H9 (cell line): ENCODE data around the gene SPHK1. TPM values are rescaled to one million over a fixed set of nuclear protein-coding genes. Genes with fewer than 3 reads are reported as not detected.
A peak's percentile ranks its signal among the peaks of the same experiment; 100 is the strongest.

Experiments used
- DNase-seq: peaks from one replicate; pipeline ENCODE4 v3.0.0-alpha.2; 2017
- H2AFZ ChIP-seq: one replicate; pipeline ENCODE4 v1.6.1; 2013; ENCODE audit warnings: mild to moderate bottlenecking, low read length, control low read depth, moderate library complexity
- H2AK5ac ChIP-seq: 2 replicates; pipeline ENCODE4 v1.6.1; 2013; ENCODE audit warnings: low read length, control low read depth, mixed read lengths; ENCODE audit not compliant: insufficient read length
- H2BK120ac ChIP-seq: one replicate; pipeline ENCODE4 v1.6.1; 2013; ENCODE audit warnings: low read depth, mild to moderate bottlenecking, low read length, control low read depth, inconsistent platforms; ENCODE audit not compliant: poor library complexity, severe bottlenecking
- H2BK12ac ChIP-seq: 2 replicates; pipeline ENCODE4 v1.6.1; 2013; ENCODE audit warnings: low read length, control low read depth, mixed read lengths, low read depth; ENCODE audit not compliant: insufficient read length
- H2BK15ac ChIP-seq: 2 replicates; pipeline ENCODE4 v1.6.1; 2013; ENCODE audit warnings: low read depth, low read length, control low read depth
- H2BK20ac ChIP-seq: one replicate; pipeline ENCODE4 v1.6.1; 2013; ENCODE audit warnings: low read depth, mild to moderate bottlenecking, low read length, control low read depth, inconsistent platforms; ENCODE audit not compliant: poor library complexity, severe bottlenecking
- H2BK5ac ChIP-seq: 2 replicates; pipeline ENCODE4 v1.6.1; 2013; ENCODE audit warnings: low read length, control low read depth, mixed read lengths; ENCODE audit not compliant: insufficient read length
- H3K14ac ChIP-seq: 2 replicates; pipeline ENCODE4 v1.6.1; 2013; ENCODE audit warnings: low read length, control low read depth; ENCODE audit not compliant: insufficient read depth
- H3K18ac ChIP-seq: 2 replicates; pipeline ENCODE4 v1.6.1; 2013; ENCODE audit warnings: low read depth, mild to moderate bottlenecking, mixed read lengths, low read length, control low read depth; ENCODE audit not compliant: insufficient read length
- H3K23ac ChIP-seq: 2 replicates; pipeline ENCODE4 v1.6.1; 2013; ENCODE audit warnings: low read length, control low read depth, mixed read lengths, low read depth; ENCODE audit not compliant: insufficient read length
- H3K23me2 ChIP-seq: 2 replicates; pipeline ENCODE4 v1.6.1; 2013; ENCODE audit warnings: low read depth, mild to moderate bottlenecking, mixed read lengths, low read length, control low read depth; ENCODE audit not compliant: insufficient read length, poor library complexity, severe bottlenecking
- H3K27ac ChIP-seq: 2 replicates; pipeline ENCODE4 v1.5.1; 2013; ENCODE audit warnings: low read length, control low read depth, mixed read lengths, low read depth; ENCODE audit not compliant: insufficient read length
- H3K27me3 ChIP-seq: 2 replicates; pipeline ENCODE4 v1.6.1; 2013; ENCODE audit warnings: low read length, control low read depth, inconsistent platforms; ENCODE audit not compliant: insufficient read depth
- H3K4ac ChIP-seq: 2 replicates; pipeline ENCODE4 v1.6.1; 2013; ENCODE audit warnings: low read depth, mild to moderate bottlenecking, control low read depth, inconsistent platforms, low read length, moderate library complexity
- H3K4me1 ChIP-seq: 2 replicates; pipeline ENCODE4 v1.6.1; 2013; ENCODE audit warnings: low read length, control low read depth, inconsistent platforms; ENCODE audit not compliant: insufficient read depth
- H3K4me2 ChIP-seq: 2 replicates; pipeline ENCODE4 v1.6.1; 2013; ENCODE audit warnings: low read length, control low read depth, mixed read lengths; ENCODE audit not compliant: insufficient read length, insufficient read depth
- H3K56ac ChIP-seq: 2 replicates; pipeline ENCODE4 v1.6.1; 2013; ENCODE audit warnings: low read depth, mild to moderate bottlenecking, mixed read lengths, low read length, control low read depth; ENCODE audit not compliant: insufficient read length
- H3K79me1 ChIP-seq: 2 replicates; pipeline ENCODE4 v1.6.1; 2013; ENCODE audit warnings: low read depth, mild to moderate bottlenecking, moderate library complexity, low read length, control low read depth, inconsistent platforms; ENCODE audit not compliant: insufficient read depth, poor library complexity, severe bottlenecking
- H3K79me2 ChIP-seq: 2 replicates; pipeline ENCODE4 v1.6.1; 2013; ENCODE audit warnings: low read length, control low read depth, inconsistent platforms; ENCODE audit not compliant: insufficient read depth
- H3K9ac ChIP-seq: 2 replicates; pipeline ENCODE4 v1.6.1; 2013; ENCODE audit warnings: low read length, control low read depth, mixed read lengths; ENCODE audit not compliant: insufficient read length; ENCODE audit errors: extremely low read depth
- H3K9me3 ChIP-seq: one replicate; pipeline ENCODE4 v1.6.1; 2013; ENCODE audit warnings: low read depth, low read length, inconsistent platforms; ENCODE audit not compliant: control insufficient read depth
- H3T11ph ChIP-seq: one replicate; pipeline ENCODE4 v1.6.1; 2013; ENCODE audit warnings: mild to moderate bottlenecking, low read length, control low read depth, inconsistent platforms
- H4K20me1 ChIP-seq: one replicate; pipeline ENCODE4 v1.6.1; 2013; ENCODE audit not compliant: control insufficient read depth, insufficient read length, insufficient read depth
- H4K5ac ChIP-seq: 2 replicates; pipeline ENCODE4 v1.6.1; 2013; ENCODE audit warnings: low read depth, mild to moderate bottlenecking, mixed read lengths, low read length, control low read depth; ENCODE audit not compliant: insufficient read length
- H4K8ac ChIP-seq: replicated peaks from 2 replicates; pipeline ENCODE4 v1.6.1; 2013; ENCODE audit warnings: low read length, control low read depth, mixed read lengths, low read depth; ENCODE audit not compliant: insufficient read length
- H4K91ac ChIP-seq: 2 replicates; pipeline ENCODE4 v1.6.1; 2013; ENCODE audit warnings: low read depth, mild to moderate bottlenecking, moderate library complexity, mixed read lengths, low read length, control low read depth; ENCODE audit not compliant: insufficient read length
- H3K27ac Mint-ChIP-seq, 3 experiments: 2 replicates in 2 of 3; 3 replicates in 1 of 3; pipeline ENCODE4 v1.8.0; 2020 to 2021; ENCODE audit warnings: mixed read lengths in 3 of 3, mild to moderate bottlenecking in 1 of 3, moderate library complexity in 1 of 3
- H3K27me3 Mint-ChIP-seq: 2 replicates; pipeline ENCODE4 v1.8.0; 2021; ENCODE audit warnings: low read depth, mild to moderate bottlenecking, moderate library complexity, mixed read lengths
- H3K36me3 Mint-ChIP-seq, 3 experiments: 2 replicates in 2 of 3; 3 replicates in 1 of 3; pipeline ENCODE4 v1.8.0; 2020 to 2021; ENCODE audit warnings: low read depth in 3 of 3, mixed read lengths in 3 of 3; ENCODE audit not compliant: insufficient read depth in 1 of 3
- H3K4me1 Mint-ChIP-seq, 2 experiments: 2 replicates each; pipeline ENCODE4 v1.8.0; 2020; ENCODE audit warnings: mixed read lengths in 2 of 2
- H3K4me3 Mint-ChIP-seq, 2 experiments: 2 replicates in 1 of 2; 3 replicates in 1 of 2; pipeline ENCODE4 v1.8.0; 2020 to 2021; ENCODE audit warnings: mild to moderate bottlenecking in 2 of 2, mixed read lengths in 2 of 2, moderate library complexity in 1 of 2
- H3K9me3 Mint-ChIP-seq, 2 experiments: 2 replicates in 1 of 2; 3 replicates in 1 of 2; pipeline ENCODE4 v1.8.0; 2020; ENCODE audit warnings: mild to moderate bottlenecking in 2 of 2, mixed read lengths in 2 of 2, moderate library complexity in 1 of 2
- CTCF ChIP-seq: fragments of 200-600 bp; sonication (generic); conservative IDR thresholded peaks from 3 replicates; pipeline ENCODE4 v1.8.0; 2021; ENCODE audit warnings: antibody characterized with exemption, mild to moderate bottlenecking
- WGBS: extraction: QIAGEN DNeasy Blood & Tissue Kit; methylation state at CpG from one replicate; pipeline ENCODE4 v1.1.7; 2013; ENCODE audit warnings: missing lambda C conversion rate, low lambda C conversion rate, mixed read lengths; ENCODE audit not compliant: insufficient read length; ENCODE audit errors: extremely low coverage; 5-methylcytosine and 5-hydroxymethylcytosine counted together
- total RNA-seq: library from RNA; stranded (reverse); gene quantifications from 2 replicates; pipeline ENCODE4 v1.2.1, GENCODE V29; 2021

The SPHK1 gene
- total RNA-seq, 1 experiment from 2014 or later = 1.4 TPM

GRCh38 chr17:76432712-76433336 lies 48.4 kb downstream of the SPHK1 start:
- H4K20me1 ChIP-seq = no peaks in the 10 kb centered on the region
- H3K4me1 Mint-ChIP-seq = peaks cover 35 to 41% of the 10 kb centered on the region in 2 experiments
- H2BK12ac ChIP-seq = no peak overlapping the region
- peaks cover 29% of the 10 kb centered on the region; the same call in 1 of the 2 replicates for H3K79me2 ChIP-seq
- TF ChIP-seq CTCF = peak; percentile 72
- no peak overlapping the region for H3K9ac ChIP-seq
- H3K18ac ChIP-seq = no peak overlapping the region
- H2BK5ac ChIP-seq = no peak overlapping the region
- DNase-seq = no peak
- no peak overlapping the region; a peak in 1 of 5 replicates for H3K4me3 Mint-ChIP-seq
- H4K91ac ChIP-seq = no peak overlapping the region
- no peaks in the 10 kb centered on the region for H3K27me3 Mint-ChIP-seq
- H3K27ac ChIP-seq = no peak overlapping the region
- H3K14ac ChIP-seq = no peak overlapping the region
- H3K79me1 ChIP-seq = peaks cover 12% of the 10 kb centered on the region
- peaks cover 0 to 3% (median 0%) of the 10 kb centered on the region in 3 experiments; a peak in 2 of 7 replicates for H3K36me3 Mint-ChIP-seq
- H3K4me2 ChIP-seq = no peak overlapping the region
- peak overlapping the region in 1 of 3 experiments; percentile 41; a peak in 1 of 7 replicates for H3K27ac Mint-ChIP-seq
- no peak overlapping the region for H3K23ac ChIP-seq
- H2BK15ac ChIP-seq = no peak overlapping the region
- H3K9me3 Mint-ChIP-seq = no peaks in the 10 kb centered on the region
- H2BK20ac ChIP-seq = no peak overlapping the region
- H4K8ac ChIP-seq = no peak overlapping the region
- no peaks in the 10 kb centered on the region for H3K27me3 ChIP-seq
- H3K9me3 ChIP-seq = no peaks in the 10 kb centered on the region
- no peak overlapping the region for H4K5ac ChIP-seq
- no peak overlapping the region for H2AFZ ChIP-seq
- H3K56ac ChIP-seq = no peak overlapping the region
- no peak overlapping the region for H3K4ac ChIP-seq
- no peaks in the 10 kb centered on the region for H3K23me2 ChIP-seq
- H2AK5ac ChIP-seq = no peak overlapping the region
- no peak overlapping the region for H2BK120ac ChIP-seq
- H3K4me1 ChIP-seq = peaks cover 18% of the 10 kb centered on the region; the same call in 1 of the 2 replicates
- no CpG with 5 or more reads among the region's 3 CpGs for WGBS
- H3T11ph ChIP-seq = no peak overlapping the region
